K562 (cell line): ENCODE measurements around the gene SRMS. TPM values are rescaled to one million over a fixed set of nuclear protein-coding genes. Genes with fewer than 3 reads are reported as not detected.

Experiments
- ATAC-seq: fragments of 200-7000 bp; cut with Tn5 transposase; 3 replicates; pipeline ENCODE4 v1.9.1; 2020; ENCODE audit warnings: moderate library complexity
- BruUV-seq: library from RNA; stranded (reverse); fragments of 400-500 nt; replicated peaks from 2 replicates; lab custom pipeline; 2021; lab: Mats Ljungman, UMichigan
- CTCF ChIA-PET: fragments of 300-600 bp; formaldehyde crosslinking; extraction: SDS; loops from one replicate; lab custom pipeline; 2021; ENCODE audit warnings: low intra/inter-chr PET ratio; lab: Yijun Ruan, JAX
- POLR2A ChIA-PET: fragments of 300-600, 350-650 bp; sonication (Branson Sonifier 250); formaldehyde crosslinking; extraction: SDS; loops from one replicate; lab custom pipeline; 2021; ENCODE audit warnings: antibody characterized with exemption, inconsistent platforms; lab: Yijun Ruan, JAX
- DNase-seq, 4 experiments: peaks; one replicate each; pipeline versions ENCODE4 v3.0.0 to v3.0.0-alpha.2; 2011 to 2018; ENCODE audit warnings: low spot score in 3 of 4, mixed read lengths in 3 of 4; ENCODE audit errors: extremely low read depth in 1 of 4
- FAIRE-seq: peaks from 2 replicates; lab custom pipeline; 2011; peaks lifted over from hg19 to GRCh38; lab: Jason Lieb, UNC
- H2AFZ ChIP-seq: 2 replicates; pipeline ENCODE4 v1.6.0; 2011; ENCODE audit warnings: low read depth, low read length, control low read depth, inconsistent platforms
- H3K27ac ChIP-seq: fragments of 200-600 bp; 3 replicates; pipeline ENCODE4 v1.8.0; 2011; ENCODE audit warnings: low read depth, mild to moderate bottlenecking, control low read depth, inconsistent platforms, low read length, moderate library complexity, mixed read lengths; ENCODE audit errors: extremely low read depth
- H3K27me3 ChIP-seq, 2 experiments: fragments of 300-600 bp in 1 of 2; 2 replicates in 1 of 2; 3 replicates in 1 of 2; pipeline versions ENCODE4 v1.6.0 to v1.8.0; 2011; ENCODE audit warnings: inconsistent platforms in 2 of 2, low read length in 2 of 2, mild to moderate bottlenecking in 1 of 2, mixed read lengths in 1 of 2, moderate library complexity in 1 of 2; ENCODE audit not compliant: control insufficient read depth in 2 of 2, insufficient read depth in 2 of 2
- H3K36me3 ChIP-seq: fragments of 300-600 bp; 3 replicates; pipeline ENCODE4 v1.8.0; 2011; ENCODE audit warnings: mild to moderate bottlenecking, low read length, inconsistent platforms; ENCODE audit not compliant: control insufficient read depth, insufficient read depth
- H3K4me1 ChIP-seq, 2 experiments: fragments of 200-600 bp in 1 of 2; replicated peaks in 1 of 2; 2 replicates in 1 of 2; 3 replicates in 1 of 2; pipeline versions ENCODE4 v1.5.1 to v1.8.0; 2011; ENCODE audit warnings: inconsistent platforms in 2 of 2, low read length in 2 of 2, mild to moderate bottlenecking in 1 of 2, mixed read lengths in 1 of 2, moderate library complexity in 1 of 2; ENCODE audit not compliant: control insufficient read depth in 2 of 2, insufficient read depth in 2 of 2
- H3K4me2 ChIP-seq: 2 replicates; pipeline ENCODE4 v1.6.1; 2011; ENCODE audit warnings: low read length, control low read depth, inconsistent platforms, mixed read lengths; ENCODE audit not compliant: insufficient read depth
- H3K4me3 ChIP-seq: fragments of 200-600 bp; sonication (generic), shearing (Covaris generic); 2 replicates; pipeline ENCODE4 v1.5.1; 2016; ENCODE audit warnings: control low read depth, inconsistent platforms
- H3K79me2 ChIP-seq: fragments of 200-600 bp; 3 replicates; pipeline ENCODE4 v1.8.0; 2011; ENCODE audit warnings: low read length, inconsistent platforms; ENCODE audit not compliant: control insufficient read depth, insufficient read depth
- H3K9ac ChIP-seq, 2 experiments: 2 replicates each; pipeline versions ENCODE4 v1.6.0 to v1.6.1; 2011; ENCODE audit warnings: low read depth in 2 of 2, low read length in 2 of 2, control low read depth in 1 of 2, inconsistent platforms in 1 of 2, mild to moderate bottlenecking in 1 of 2, mixed read lengths in 1 of 2; ENCODE audit not compliant: insufficient read depth in 1 of 2
- H3K9me1 ChIP-seq: one replicate; pipeline ENCODE4 v1.6.0; 2011; ENCODE audit warnings: inconsistent platforms, mild to moderate bottlenecking, low read length, moderate library complexity; ENCODE audit not compliant: control insufficient read depth, insufficient read depth
- H3K9me3 ChIP-seq: replicated peaks from 2 replicates; pipeline ENCODE4 v1.5.1; 2011; ENCODE audit warnings: low read depth, low read length, inconsistent platforms; ENCODE audit not compliant: control insufficient read depth, insufficient read depth
- H4K20me1 ChIP-seq: replicated peaks from 2 replicates; pipeline ENCODE4 v1.6.1; 2011; ENCODE audit warnings: low read length, inconsistent platforms, mixed read lengths; ENCODE audit not compliant: control insufficient read depth, insufficient read depth
- ATF1 ChIP-seq, 2 experiments: fragments of 450-650 bp in 1 of 2; IDR thresholded peaks; 2 replicates each; pipeline ENCODE4 v1.6.1; 2016; ENCODE audit warnings: missing compliant biosample characterization in 1 of 2, missing genetic modification characterization in 1 of 2
- CXXC5 ChIP-seq: fragments of 250-450 bp; sonication (Bioruptor Pico); IDR thresholded peaks from 2 replicates; pipeline ENCODE4 v1.8.0; 2022; ENCODE audit warnings: inconsistent platforms, mild to moderate bottlenecking, moderate library complexity
- EGR1 ChIP-seq: fragments of 450-650 bp; conservative IDR thresholded peaks from 2 replicates; pipeline ENCODE4 v1.6.1; 2017; ENCODE audit warnings: mild to moderate bottlenecking
- ETS1 ChIP-seq: conservative IDR thresholded peaks from 2 replicates; pipeline ENCODE4 v1.6.1; 2011; ENCODE audit warnings: low read depth, mild to moderate bottlenecking, low read length; ENCODE audit not compliant: control insufficient read depth
- FOXP1 ChIP-seq: sonication (generic); formaldehyde crosslinking; IDR thresholded peaks from 2 replicates; pipeline ENCODE4 v1.8.0; 2022; ENCODE audit warnings: mild to moderate bottlenecking, missing genetic modification reagents
- MYNN ChIP-seq, 2 experiments: sonication (generic); formaldehyde crosslinking in 1 of 2; IDR thresholded peaks; 2 replicates each; pipeline versions ENCODE4 v1.5.0 to v1.6.1; 2016 to 2020; ENCODE audit warnings: antibody characterized with exemption in 1 of 2, missing genetic modification reagents in 1 of 2
- PCBP2 ChIP-seq: fragments of 200-400 bp; formaldehyde crosslinking; IDR thresholded peaks from 2 replicates; pipeline ENCODE4 v1.6.1; 2018; ENCODE audit warnings: low read length, low read depth, mild to moderate bottlenecking, moderate library complexity; ENCODE audit not compliant: poor library complexity, severe bottlenecking
- POLR2G ChIP-seq: fragments of 200-400 bp; formaldehyde crosslinking; IDR thresholded peaks from 2 replicates; pipeline ENCODE4 v1.6.1; 2017; ENCODE audit warnings: low read depth, mild to moderate bottlenecking, antibody characterized with exemption, low read length, moderate library complexity
- POLR2H ChIP-seq: IDR thresholded peaks from 2 replicates; pipeline ENCODE4 v1.6.1; 2016; ENCODE audit warnings: missing genetic modification characterization, low read depth, mild to moderate bottlenecking, control low read depth, missing compliant biosample characterization, moderate library complexity
- RFX1 ChIP-seq: fragments of 450-650 bp; IDR thresholded peaks from 2 replicates; pipeline ENCODE4 v1.6.1; 2016; ENCODE audit warnings: mild to moderate bottlenecking, moderate library complexity
- ZBTB7A ChIP-seq: IDR thresholded peaks from 2 replicates; pipeline ENCODE4 v1.6.1; 2011; ENCODE audit warnings: low read depth, mild to moderate bottlenecking, low read length, moderate library complexity, borderline replicate concordance; ENCODE audit not compliant: control insufficient read depth
- WGBS: fragments of 100-300 bp; shearing (Covaris generic); methylation state at CpG from one replicate; pipeline ENCODE4 v1.1.6; 2016; ENCODE audit warnings: low coverage, mixed read lengths; ENCODE audit not compliant: insufficient coverage; ENCODE audit errors: missing lambda C conversion rate; 5-methylcytosine and 5-hydroxymethylcytosine counted together
- in situ Hi-C: fragments of 300-500 bp; cut with MboI; formaldehyde crosslinking; loops from 4 replicates; pipeline ENCODE4 v1.15.0; 2018; ENCODE audit warnings: inconsistent platforms, mixed read lengths
- intact Hi-C: fragments of 100-400 bp; cut with micrococcal nuclease; formaldehyde crosslinking; loops from 2 replicates; pipeline ENCODE4 v1.14.2; 2022
- polyA plus RNA-seq, 8 experiments: library from polyadenylated mRNA; depleted of rRNA in 4 of 8; stranded (reverse) in 5 of 8; unstranded in 3 of 8; fragments of >200 nt; fragmentation: Nextera tagmentation in 2 of 8; fragmentation: Illumina TruSeq in 1 of 8; extraction: Ambion mirVana in 2 of 8; extraction: Trizol in 1 of 8; gene quantifications; 2 replicates each; pipeline versions ENCODE4 v1.2.1 to v1.2.3, GENCODE V29; 2011 to 2014; ENCODE audit warnings: inconsistent platforms in 1 of 8, missing spikeins in 1 of 8
- total RNA-seq, 7 experiments: library from RNA; depleted of rRNA in 6 of 7; stranded (reverse); fragments of >200 nt in 6 of 7; fragmentation: Illumina TruSeq in 2 of 7; extraction: Trizol in 2 of 7; gene quantifications; 2 replicates each; pipeline versions ENCODE4 v1.2.1 to v1.2.3, GENCODE V29; 2011 to 2021; ENCODE audit warnings: low replicate concordance in 1 of 7

The SRMS gene
- total and polyA plus RNA-seq, 9 of the 15 experiments (the other 6 are each of a cell fraction or from before 2014, with no cell fraction given), result 0.07 TPM; not detected in 8

DNA sequence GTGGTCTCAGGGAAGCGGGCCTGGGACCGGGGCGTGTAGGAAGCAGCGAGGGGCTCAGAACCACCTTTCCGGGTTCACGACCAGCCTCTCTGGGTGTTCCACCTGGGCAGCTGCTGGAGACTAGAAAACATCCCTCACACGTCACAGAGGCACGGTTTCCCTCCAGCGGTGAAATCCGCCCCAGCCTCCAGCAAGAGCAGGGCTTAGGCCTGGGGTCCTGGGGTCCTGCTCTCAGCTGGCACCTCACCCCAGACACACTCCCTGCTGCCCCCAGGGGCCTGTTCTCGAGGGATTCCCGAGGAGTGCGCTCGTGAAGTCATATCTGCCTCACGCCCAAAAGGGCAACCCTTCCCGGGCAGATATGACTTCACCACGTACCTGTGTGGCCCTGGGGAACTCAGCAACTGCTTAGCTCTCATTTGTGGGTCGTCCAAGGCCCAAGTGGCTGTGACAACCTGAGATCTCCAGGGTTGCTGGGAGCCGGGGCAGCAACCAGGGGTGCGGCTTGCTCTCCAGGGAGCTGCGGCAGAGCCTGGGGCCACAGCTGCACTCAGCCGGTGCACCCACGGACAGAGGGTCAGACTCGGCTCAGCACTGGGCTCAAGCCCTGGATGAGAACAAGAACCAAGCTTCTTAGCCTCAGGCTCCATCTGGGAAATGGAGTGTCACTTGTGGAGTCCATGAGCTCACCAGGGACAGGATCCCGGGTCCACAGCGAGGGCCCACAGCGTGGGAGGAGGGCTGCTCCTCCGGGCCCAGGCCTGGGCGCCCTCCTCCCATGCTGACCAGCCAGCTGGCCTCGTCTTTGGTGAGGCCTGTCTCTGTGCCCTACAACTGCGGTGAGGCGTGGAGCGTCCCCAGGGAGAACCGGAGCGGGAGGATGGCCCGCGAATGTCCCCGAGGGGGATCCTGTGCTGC lies 7.1 kb upstream of the SRMS start:
- Histone ChIP-seq H3K9me3 (no peaks in the 10 kb centered on the region), H3K4me1 (peaks cover 15 to 67% of the 10 kb centered on the region in 2 experiments), H3K27ac (no peak overlapping the region), H3K27me3 (no peaks in the 10 kb centered on the region), H3K4me2 (peak overlapping the region; percentile 54), H4K20me1 (no peaks in the 10 kb centered on the region), H2AFZ (0 out of 2 replicates have a peak overlapping the region, but pooled peaks have one; percentile 22), H3K4me3 (peak overlapping the region; percentile 76; the same call in 1 of the 2 replicates), H3K9me1 (no peaks in the 10 kb centered on the region)
- 56% methylated on average over 33 of the region's 38 CpGs for WGBS
- no peak for FAIRE-seq
- no TSS peak for BruUV-seq
- POLR2A ChIA-PET, result interaction anchor here (0.5 to 1.7 kb wide), 5 partner anchors 9 to 347 kb away, joined by 3 to 9 read pairs (median 4); partner anchors contain the start of gene GMEB2
- no peak for TF ChIP-seq POLR2H (tag)
- TF ChIP-seq FOXP1 (CRISPR knock-in tag), result 0 out of 2 replicates have a peak, but pooled peaks have one; percentile 15
- TF ChIP-seq, all 486 proteins: peak for 1
- in situ Hi-C loops, result no loop called here
- CTCF ChIA-PET, result no interaction called here
- DNase-seq, result no peak
- Histone ChIP-seq H3K36me3 (no peaks in the 10 kb centered on the region), H3K9ac (peak overlapping the region in 1 of 2 experiments; percentile 91; a peak in 2 of 4 replicates), H3K79me2 (no peaks in the 10 kb centered on the region)
- no peak for ATAC-seq
- intact Hi-C loops, result loop anchor here (10.0 kb wide), 1 partner anchor 310 kb away; the partner anchor contains the start of genes ABHD16B and TPD52L2

DNA sequence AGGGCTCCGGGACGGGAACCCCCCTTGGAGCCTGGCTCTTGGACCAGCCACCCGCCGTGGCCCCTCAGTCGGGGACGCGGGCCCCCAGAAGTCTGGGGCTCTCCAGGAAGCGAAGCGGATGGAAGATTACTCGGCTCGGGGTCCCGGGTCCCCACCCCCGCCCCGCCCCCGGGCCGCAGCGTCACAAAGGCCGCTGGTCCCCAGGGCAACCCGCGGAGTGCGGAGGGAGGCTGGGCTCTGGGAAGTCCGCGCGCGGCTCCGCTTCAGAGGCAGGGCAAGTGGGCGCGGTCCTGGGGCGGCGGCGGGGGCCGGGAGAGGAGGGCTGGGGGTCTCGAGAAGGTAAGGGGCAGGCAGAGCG lies 6.4 kb upstream of the SRMS start, which contains the start of gene FNDC11:
TSS of gene FNDC11 (plus strand) at position 227 of the 358 bp plus-strand sequence. CDS start 1,505 bp downstream, outside the sequence.
- intact Hi-C loops (loop anchor here (10.0 kb wide), 1 partner anchor 311 kb away; the partner anchor contains the start of genes ABHD16B and TPD52L2), in situ Hi-C loops (no loop called here)
- WGBS, result 0% methylated on average over 9 of the region's 34 CpGs
- peak within 1 kb of the TSS; percentile 89 for H2AFZ ChIP-seq
- H3K4me2 ChIP-seq, result peak within 1 kb of the TSS; percentile 84
- CTCF ChIA-PET, result interaction anchor here (0.7 kb wide), 1 partner anchor 57 kb away, joined by 3 read pairs; no protein-coding TSS in a partner anchor
- H3K9me3 ChIP-seq, result no peaks in the 10 kb centered on the region
- DNase-seq (peak; percentile 72 to 78 (median 74)), FAIRE-seq (no peak), ATAC-seq (peak; percentile 72)
- no peaks in the 10 kb centered on the region for H3K9me1 ChIP-seq
- peak within 1 kb of the TSS; percentile 55 to 91 for H3K9ac ChIP-seq
- H3K79me2 ChIP-seq, result no peaks in the 10 kb centered on the region
- H3K27ac ChIP-seq, result peak within 1 kb of the TSS; percentile 60
- BruUV-seq, result no TSS peak
- H4K20me1 ChIP-seq, result no peaks in the 10 kb centered on the region
- H3K4me1 ChIP-seq, result peaks cover 15 to 64% of the 10 kb centered on the region in 2 experiments
- POLR2A ChIA-PET, result interaction anchor here (1.6 kb wide), 1 partner anchor 16 kb away, joined by 6 read pairs; no protein-coding TSS in a partner anchor
- no peaks in the 10 kb centered on the region for H3K36me3 ChIP-seq
- no peaks in the 10 kb centered on the region for H3K27me3 ChIP-seq
- peak within 1 kb of the TSS; percentile 76 for H3K4me3 ChIP-seq
- peak; percentile 87; the same call in 1 of the 2 replicates for TF ChIP-seq ZBTB7A
- TF ChIP-seq ATF1 (CRISPR knock-in tag; IDR thresholded peaks at IDR 0.05), result no peak
- peak; percentile 32; the same call in 1 of the 2 replicates for TF ChIP-seq ATF1 (tag; IDR thresholded peaks at IDR 0.05)
- TF ChIP-seq CXXC5, result peak; percentile 3
- TF ChIP-seq POLR2G, result peak; percentile 9; the same call in 1 of the 2 replicates
- peak; percentile 83 for TF ChIP-seq EGR1
- TF ChIP-seq ETS1, result 0 out of 2 replicates have a peak, but pooled peaks have one; percentile 1
- peak; percentile 76; the same call in 1 of the 2 replicates for TF ChIP-seq RFX1
- no peak for TF ChIP-seq MYNN (IDR thresholded peaks at IDR 0.05)
- no peak for TF ChIP-seq MYNN (CRISPR knock-in tag; IDR thresholded peaks at IDR 0.05)
- no peak for TF ChIP-seq PCBP2
